Measurements from ENCODE around the gene LATS2. TPM values are rescaled to one million over a fixed set of nuclear protein-coding genes. Genes with fewer than 3 reads are reported as not detected.
"Not testable (repeated sequence)": the region's sequence is repeated elsewhere in the genome, so short reads cannot be mapped to it uniquely, and the experiment has no call there.

LATS2 gene
- total RNA-seq, 1 donor from 2014 or later = 1.2 TPM

DNA sequence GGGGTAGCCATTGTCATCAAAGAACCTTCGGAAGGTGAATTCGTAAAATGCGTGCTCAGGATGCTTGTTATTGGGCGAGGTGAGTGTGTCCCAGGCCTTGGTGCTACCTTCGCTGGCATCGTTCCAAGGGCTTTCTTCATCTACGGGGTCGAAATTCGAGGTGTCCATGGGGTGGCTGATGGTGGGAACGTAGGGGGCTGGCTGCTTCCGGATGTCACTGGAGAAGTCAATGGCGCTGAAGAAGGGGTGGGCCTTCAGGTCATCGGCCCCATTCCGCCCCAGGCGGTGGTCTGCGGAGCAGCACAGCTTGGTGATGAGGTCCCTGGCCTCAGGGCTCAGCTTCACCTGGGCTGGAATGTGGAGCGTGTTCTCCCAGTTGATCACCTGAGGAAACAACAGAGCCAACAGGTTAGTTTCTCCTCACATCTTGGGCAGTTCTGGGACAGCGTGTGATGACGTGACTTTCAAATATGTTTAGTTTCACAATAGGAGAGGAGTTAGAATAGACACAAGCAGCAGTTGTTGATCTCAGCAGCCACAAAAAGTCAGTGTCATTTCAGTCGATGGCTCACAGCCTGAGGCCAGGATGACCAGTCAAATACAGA, 86.3 kb downstream of the LATS2 start:
- FAIRE-seq (no peak), DNase-seq (ENCODE audit: low spot score in 2 of 2) (no peak)

DNA sequence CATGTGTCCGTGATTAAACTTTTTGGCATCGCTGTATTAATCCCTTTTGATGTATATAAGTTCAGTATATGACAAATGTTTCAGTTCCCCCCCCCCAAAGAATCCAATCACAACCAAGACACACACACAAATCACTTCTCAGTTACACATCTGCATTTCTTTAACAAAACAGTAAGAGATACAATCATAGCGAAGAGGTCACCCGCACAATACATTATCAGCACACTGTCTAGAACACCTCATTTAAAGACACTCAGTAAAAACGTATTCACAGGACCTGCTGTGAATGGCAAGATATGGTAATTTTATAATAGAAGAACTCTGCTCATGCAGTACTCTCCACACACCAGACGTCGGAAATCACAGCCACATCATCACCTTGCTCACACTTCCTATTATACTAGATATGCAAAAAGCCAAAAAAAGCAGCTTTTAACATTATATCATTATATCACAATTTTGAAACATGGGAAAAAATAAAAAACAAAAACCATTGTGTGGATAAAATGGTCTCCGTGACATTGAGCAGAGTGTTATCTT, 87.4 kb downstream of the LATS2 start:
- DNase-seq (ENCODE audit: low spot score in 2 of 2) = no peak
- no peak for FAIRE-seq

DNA sequence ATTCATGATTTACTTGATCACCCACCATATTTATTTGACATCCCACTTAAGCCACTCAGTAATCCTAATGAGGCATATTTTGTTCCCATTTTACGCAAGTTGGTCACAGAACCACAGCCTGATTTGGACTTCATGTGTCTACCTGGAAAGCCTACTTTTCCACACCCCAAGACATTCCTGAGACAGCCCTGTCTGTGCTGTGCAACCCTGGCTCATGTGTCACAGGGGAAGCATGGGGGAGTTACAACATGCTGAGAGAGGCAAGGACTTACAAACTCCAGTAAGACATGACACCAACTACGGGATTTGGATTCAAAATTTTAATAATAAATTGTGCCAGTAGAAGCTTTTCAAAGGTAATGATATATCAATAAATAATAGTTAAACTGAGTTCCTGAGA, 88.7 kb downstream of the LATS2 start:
- FAIRE-seq (no peak), DNase-seq (ENCODE audit: low spot score in 2 of 2) (no peak)

DNA sequence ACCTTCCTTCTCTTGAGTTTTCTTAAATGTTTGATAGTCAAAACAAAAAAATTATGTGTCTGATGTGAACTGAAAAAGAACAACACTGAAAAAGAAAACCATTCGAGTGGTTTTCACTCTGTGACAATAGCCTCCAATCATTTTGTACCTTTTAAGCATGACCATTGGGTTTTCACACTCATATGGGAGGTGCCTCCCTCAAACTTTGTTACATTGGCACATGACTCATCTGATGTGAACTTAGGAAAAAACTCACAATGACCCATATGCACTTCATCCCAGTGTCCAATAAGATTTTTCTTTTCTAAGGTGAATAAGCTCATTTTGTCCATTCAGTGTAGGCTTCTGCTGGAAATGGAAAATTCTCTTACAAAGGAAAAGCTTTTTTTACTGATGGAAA, 92.2 kb downstream of the LATS2 start:
- DNase-seq (ENCODE audit: low spot score in 2 of 2) (no peak), FAIRE-seq (no peak)

DNA sequence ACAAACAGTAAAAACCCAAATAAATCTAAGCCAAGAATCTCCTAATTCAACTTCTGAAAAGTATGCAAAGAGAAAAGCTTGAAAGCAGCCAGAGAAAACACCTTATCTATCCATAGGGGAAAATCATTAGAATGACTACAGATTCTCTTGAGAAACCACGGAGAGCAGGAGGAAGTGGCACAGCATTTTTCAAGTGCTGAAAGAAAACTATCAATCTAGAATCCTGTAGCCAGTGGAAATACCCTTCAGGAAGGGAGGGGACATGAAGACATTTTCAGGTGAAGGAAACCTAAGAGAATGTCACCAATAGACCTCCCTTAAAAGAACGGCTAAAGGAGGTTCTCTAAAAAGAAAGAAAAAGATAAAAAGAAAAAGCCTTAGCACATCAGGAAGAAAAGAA, 92.6 kb downstream of the LATS2 start:
- FAIRE-seq (no peak), DNase-seq (ENCODE audit: low spot score in 2 of 2) (no peak)

DNA sequence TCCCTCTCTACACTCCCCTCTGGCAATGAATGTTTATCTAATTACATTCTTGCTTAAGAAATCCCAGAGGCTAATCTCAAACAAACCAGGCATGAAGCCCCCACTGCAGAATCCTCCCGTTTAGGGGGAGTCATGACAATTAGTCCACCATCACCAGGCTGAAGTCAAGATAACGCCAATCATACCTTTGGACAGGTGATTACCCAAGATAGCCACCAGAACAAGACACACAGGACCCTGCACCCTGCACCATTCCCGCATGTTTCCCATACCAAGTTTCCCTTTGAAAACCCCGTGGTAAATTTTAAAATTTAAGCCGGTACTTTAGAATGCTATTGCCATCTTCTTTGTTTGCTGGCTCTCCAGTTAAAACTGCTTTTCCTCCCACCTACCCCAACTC, 94.0 kb downstream of the LATS2 start:
- DNase-seq (ENCODE audit: low spot score in 2 of 2) (no peak), FAIRE-seq (no peak)

DNA sequence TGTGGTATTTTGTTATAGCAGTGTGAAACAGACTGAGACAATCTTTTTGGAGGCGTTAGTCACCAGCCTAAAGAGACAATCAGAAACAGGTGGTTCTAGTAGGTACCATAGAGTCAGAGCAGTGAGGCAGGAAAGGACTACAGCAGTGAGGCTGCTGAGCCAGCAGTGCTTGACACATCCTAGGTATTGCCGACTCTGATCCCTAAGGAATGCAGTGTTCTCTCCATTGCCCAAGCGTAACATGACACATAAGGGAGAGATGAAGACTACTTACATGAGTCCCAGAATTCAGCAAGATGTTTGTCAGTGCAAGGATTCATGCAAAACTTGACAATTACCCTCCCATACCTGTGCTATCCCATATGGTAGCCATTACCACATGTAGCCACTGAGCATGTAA, 96.5 kb downstream of the LATS2 start:
- no peak for FAIRE-seq
- DNase-seq (ENCODE audit: low spot score in 2 of 2) = no peak

DNA sequence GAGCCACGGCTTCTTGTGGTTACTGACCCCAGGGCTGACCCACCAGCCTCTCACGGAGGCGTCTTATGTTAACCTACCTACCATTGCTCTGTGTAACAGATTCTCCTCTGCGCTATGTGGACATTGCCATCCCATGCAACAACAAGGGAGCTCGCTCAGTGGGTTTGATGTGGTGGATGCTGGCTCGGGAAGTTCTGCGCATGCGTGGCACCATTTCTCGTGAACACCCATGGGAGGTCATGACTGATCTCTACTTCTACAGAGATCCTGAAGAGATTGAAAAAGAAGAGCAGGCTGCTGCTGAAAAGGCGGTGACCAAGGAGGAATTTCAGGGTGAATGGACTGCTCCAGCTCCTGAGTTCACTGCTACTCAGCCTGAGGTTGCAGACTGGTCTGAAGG, 99.7 kb downstream of the LATS2 start:
- not testable (repeated sequence) for DNase-seq (ENCODE audit: low spot score in 2 of 2); FAIRE-seq

DNA sequence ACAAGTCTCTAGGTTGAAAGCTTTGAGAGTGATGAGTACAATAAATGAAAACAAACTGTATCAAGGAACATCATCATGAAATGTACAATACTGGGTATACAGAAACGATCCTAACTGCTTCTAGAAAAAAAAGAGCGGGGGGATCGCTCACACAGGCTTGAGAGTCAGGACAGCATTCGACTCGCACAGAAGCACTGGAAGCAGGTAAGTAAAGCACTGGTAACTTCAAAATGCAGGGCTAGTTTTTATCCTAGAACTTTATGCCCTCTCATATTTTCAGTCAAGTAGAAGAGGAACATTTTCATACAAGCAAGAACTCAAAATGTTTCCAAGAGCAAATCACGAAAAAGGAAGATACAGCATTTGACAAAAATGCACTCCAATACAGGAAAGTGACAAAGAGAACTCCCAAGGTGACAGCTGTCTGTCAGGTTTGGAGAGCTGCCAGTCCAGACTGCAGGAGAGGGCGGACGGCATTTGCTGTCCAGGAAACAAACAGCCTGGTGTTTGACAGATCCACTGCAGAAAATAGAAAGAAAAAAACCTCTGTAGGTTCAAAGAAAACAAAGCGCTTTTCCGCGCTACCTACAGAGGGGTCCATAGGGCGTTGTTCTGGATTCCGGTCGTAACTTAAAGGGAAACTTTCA, 100.6 kb downstream of the LATS2 start:
- FAIRE-seq (no peak), DNase-seq (ENCODE audit: low spot score in 2 of 2) (no peak)

DNA sequence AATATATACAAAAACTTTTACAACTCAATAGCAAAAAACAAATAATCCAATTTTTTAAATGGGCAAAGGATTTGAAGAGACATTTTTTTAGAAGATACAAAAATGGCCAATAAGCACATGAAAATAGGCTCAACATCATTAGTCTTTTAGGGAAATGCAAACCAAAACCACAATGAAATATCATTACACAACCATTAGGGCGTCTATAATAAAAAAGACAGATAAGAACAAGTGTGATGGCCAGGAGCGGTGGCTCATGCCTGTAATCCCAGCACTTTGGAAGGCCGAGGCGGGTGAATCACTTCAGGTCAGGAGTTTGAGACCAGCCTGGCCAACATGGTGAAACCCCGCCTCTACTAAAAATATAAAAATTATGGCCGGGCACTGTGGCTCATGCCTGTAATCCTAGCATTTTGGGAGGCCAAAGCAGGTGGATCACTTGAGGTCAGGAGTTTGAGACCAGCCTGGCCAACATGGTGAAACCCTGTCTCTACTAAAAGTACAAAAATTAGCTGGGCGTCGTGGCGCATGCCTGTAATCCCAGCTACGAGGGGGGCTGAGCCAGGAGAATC, 104.3 kb downstream of the LATS2 start:
- not testable (repeated sequence) for FAIRE-seq

DNA sequence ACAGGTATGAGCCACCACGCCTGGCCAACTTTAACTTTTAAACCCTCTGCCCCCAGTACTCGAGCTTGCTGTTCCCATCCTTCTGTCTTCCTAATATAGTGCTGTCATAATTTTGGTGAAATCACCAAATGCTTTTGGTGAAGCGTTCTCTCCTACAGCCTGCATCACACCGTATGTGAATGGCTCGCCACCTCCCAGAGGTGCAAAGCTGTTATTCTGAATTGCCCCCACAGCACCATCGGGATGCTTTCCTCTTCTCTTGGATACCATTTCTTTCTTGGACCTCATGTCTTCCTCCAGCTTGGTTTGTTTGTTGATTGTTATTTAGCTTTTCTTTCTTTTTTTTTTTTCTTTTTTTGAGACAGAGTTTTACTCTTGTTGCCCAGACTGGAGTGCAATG, 105.9 kb downstream of the LATS2 start:
- no peak for FAIRE-seq
- DNase-seq (ENCODE audit: low spot score in 2 of 2) = no peak

More for the DNA sequence above, 104.3 kb downstream of the LATS2 start:
- DNase-seq (ENCODE audit: low spot score in 2 of 2) = not testable (repeated sequence)

DNA sequence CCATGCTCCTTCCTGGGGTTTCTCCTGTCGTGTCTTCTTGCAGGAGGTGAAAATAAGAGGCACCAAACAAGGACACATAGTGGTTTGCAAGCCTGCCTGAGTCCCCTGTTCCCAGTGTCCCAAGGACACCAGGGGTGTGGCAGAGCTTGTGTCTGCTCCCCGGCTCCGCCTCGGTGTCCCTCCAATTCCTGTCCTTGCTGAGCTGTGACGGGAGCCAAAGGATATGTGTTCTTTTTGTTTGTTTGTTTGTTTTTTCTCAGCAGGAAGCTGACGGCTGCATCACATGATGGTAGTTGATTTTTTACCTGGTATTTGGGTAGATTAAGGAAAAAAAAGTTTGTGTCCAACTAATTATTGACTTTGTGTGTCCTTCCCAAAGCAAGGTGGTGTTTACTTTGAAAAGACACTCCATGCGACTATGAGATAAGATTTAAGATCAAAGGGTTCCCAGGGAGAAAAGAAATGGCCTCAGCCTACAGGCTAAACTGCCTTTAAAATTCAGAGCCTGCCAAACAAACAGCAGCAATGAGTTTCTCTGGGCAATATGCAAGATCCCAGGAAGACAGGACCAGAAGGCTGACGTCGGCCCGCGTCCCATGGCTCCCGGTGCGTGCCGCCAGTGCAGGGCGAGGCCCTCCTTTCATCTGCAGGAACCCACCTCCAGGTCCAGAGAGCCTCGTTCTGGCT, 108.0 kb downstream of the LATS2 start:
- no peak for FAIRE-seq

DNA sequence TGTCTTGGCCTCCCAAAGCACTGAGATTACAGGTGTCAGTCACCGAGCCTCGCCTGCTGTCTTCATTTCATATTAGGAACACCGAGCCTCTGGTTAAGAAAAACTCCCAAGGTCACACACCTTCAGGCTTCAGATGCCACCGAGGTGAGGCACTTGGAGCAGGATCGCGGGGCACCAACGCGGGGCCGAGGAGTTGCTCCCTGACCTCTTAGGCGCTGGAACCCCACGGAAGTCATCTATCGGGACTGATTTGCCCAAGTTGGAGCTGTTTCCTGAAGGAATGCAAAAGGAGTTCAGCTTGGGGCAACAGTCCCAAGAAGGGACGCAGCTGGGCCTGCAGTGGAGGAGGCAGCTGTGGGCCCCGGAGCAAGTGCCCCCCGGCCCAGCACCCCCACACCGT, 108.5 kb downstream of the LATS2 start:
- FAIRE-seq (no peak), DNase-seq (ENCODE audit: low spot score in 2 of 2) (no peak)

More for the DNA sequence above, 108.0 kb downstream of the LATS2 start:
- DNase-seq (ENCODE audit: low spot score in 2 of 2) = no peak

DNA sequence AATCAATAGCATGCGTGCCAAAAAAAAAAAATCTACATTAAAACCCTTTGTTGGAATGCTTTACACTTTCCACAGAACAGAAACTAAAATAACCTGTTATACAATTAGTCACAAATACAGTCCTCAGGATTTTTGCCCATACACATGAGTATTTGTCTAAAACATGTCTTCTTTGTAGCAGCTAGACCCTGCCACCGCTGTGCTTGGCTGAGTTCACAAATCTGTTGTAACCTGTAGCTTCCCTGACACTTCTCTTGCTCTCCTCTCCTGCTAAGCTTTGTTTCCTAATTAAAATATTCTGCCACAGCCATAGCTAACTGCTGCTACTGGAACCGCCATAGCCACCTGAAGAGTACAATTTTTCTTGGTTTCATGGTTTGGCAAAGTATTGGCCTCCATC, 113.4 kb downstream of the LATS2 start:
- not testable (repeated sequence) for DNase-seq (ENCODE audit: low spot score in 2 of 2); FAIRE-seq

DNA sequence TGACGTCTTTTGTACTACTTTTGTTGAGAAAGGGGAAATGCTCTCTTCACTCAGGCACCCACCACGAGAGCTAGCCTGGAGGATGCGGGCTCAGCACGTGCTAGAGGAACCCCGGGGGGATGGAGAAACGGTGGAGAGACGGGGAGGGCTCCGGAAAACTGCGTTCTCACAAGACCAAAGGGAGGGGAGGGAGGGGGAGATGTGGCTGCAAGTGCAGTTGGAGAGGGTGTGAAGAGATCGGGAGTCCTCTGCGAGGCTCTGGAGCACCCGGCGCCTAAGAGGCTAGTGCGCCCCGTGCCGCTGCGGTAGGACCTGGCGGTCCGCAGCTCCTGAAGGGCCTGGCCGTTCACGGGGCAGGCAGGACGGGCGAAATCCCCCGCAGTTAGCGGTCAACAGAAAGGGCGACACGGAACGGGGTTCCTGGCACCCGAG, 115.4 kb downstream of the LATS2 start:
- no peak for FAIRE-seq
- no peak for DNase-seq (ENCODE audit: low spot score in 2 of 2)

DNA sequence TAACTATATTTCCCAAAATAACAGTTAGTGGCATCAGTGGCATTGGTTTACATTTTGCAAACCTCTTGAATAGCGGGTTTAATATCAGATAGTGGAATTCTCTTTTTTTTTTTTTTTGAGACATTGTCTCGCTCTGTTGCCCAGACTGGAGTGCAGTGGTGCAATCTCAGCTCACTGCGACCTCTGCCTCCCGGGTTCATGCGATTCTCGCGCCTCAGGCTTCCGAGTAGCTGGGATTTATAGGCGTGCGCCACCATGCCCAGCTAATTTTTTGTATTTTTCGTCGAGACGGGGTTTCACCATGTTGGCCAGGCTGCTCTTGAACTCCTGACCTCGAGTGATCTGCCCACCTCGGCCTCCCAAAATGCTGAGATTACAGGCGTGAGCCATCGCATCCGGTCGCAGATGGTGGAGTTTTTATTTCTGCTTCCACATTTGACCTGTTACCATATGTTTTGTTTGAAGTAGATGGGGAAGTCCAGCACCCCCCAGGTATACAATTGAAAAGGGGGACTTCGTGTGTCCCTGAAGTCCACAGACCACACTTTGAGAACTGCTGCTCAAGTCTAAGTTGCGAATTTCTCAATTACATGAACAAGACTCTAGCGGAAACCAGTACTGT, 118.3 kb downstream of the LATS2 start:
- FAIRE-seq (no peak), DNase-seq (ENCODE audit: low spot score in 2 of 2) (no peak)

DNA sequence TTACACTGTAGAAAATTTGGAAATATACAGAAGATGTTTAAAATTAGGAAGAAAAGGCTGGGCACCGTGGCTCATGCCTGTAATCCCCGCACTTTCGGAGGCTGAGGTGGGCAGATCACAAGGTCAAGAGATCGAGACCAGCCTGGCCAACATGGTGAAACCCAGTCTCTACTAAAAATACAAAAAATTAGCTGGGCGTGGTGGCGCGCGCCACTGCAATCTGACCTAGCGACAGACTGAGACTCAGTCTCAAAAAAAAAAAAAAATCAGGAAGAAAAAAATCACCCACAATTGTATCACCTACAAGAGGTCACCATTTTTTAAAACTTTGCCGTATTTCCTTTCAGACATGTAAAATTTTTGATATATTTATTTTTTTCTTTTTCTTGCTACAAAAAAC, 120.9 kb downstream of the LATS2 start:
- DNase-seq (ENCODE audit: low spot score in 2 of 2); FAIRE-seq: not testable (repeated sequence)

DNA sequence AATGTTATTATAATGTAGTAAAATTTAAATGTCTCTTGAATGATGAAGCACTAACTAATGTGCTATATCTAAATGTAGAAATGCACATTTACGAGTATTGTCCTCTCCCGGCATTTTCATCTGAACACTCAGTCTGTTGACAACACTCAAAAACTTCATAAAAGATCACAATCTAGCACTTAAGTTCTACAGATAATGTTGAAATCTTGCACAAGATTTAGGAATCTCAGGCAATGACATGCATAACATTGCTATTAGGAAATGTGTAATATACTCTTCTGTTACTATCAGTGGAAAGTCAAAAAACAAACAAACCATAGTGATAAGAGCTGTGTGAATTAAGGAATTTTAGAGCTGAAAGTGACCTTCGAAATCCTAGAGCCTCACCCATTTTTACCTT, 121.3 kb downstream of the LATS2 start:
- no peak for FAIRE-seq
- DNase-seq (ENCODE audit: low spot score in 2 of 2) = no peak

DNA sequence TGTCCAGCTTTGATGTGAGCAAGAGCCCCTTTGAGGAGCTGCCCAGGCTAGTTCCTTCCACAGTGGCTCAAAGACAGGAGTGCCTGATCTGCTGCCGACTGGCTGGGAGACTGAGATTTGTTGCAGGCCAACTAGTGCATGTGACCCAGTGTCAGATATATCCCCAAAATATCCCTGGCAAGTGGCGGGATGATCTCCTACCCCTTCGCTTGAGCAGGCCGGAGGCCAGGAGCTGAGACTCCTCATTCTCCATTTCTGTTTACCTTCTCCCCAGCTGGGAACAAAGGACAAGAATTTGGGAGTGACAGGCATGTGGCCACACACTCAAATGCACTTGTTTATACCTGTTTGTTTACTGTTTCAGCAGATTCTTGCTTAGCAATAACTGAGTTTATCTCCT, 121.7 kb downstream of the LATS2 start:
- DNase-seq (ENCODE audit: low spot score in 2 of 2) = no peak
- no peak for FAIRE-seq

DNA sequence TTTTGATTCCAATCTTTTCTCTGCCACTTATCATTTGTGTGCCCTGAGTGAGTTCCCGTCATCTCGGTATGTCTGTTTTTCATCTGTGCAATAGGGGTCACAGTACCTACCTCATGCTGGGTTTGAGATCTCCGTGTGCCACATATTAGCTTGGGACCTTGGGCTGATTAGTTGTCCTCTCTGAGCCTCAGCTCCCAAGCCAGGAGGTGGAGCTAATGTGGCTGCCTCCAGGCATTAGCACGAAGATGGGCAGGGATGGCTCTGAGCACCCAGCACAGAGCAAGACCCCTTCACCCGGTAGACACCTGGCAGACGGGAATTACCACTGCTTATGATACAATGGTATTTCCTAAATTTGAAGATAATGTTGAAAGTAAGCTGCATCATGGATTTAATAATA, 123.1 kb downstream of the LATS2 start:
- FAIRE-seq (no peak), DNase-seq (ENCODE audit: low spot score in 2 of 2) (no peak)
